WTC11 (cell line): ENCODE measurements around the gene JMJD8. TPM values are rescaled to one million over a fixed set of nuclear protein-coding genes. Genes with fewer than 3 reads are reported as not detected.
A peak's percentile ranks its signal among the peaks of the same experiment; 100 is the strongest.

Source experiments
- ATAC-seq: fragments of 200-7000 bp; cut with Tn5 transposase; 2 replicates; pipeline ENCODE4 v1.10.0; 2021; ENCODE audit warnings: mild to moderate bottlenecking, moderate library complexity
- CTCF ChIA-PET: fragments of 300-600 bp; sonication (Branson Sonifier 250); formaldehyde crosslinking; loops from one replicate; lab custom pipeline; 2021; ENCODE audit warnings: antibody characterized with exemption; lab: Charles Lee
- POLR2A ChIA-PET: fragments of 350-600 bp; sonication (Branson Sonifier 250); formaldehyde crosslinking; loops from one replicate; lab custom pipeline; 2021; ENCODE audit warnings: antibody characterized with exemption; lab: Charles Lee
- DNase-seq: peaks from one replicate; pipeline ENCODE4 v3.0.0; 2021; ENCODE audit warnings: low spot score
- H3K27ac Mint-ChIP-seq: 2 replicates; pipeline ENCODE4 v1.8.0; 2021; ENCODE audit warnings: mixed read lengths
- H3K27me3 Mint-ChIP-seq: 2 replicates; pipeline ENCODE4 v1.8.0; 2021; ENCODE audit warnings: low read depth, mild to moderate bottlenecking, moderate library complexity, mixed read lengths
- H3K36me3 Mint-ChIP-seq: 2 replicates; pipeline ENCODE4 v1.8.0; 2021; ENCODE audit warnings: mixed read lengths
- H3K4me1 Mint-ChIP-seq: 2 replicates; pipeline ENCODE4 v1.8.0; 2022; ENCODE audit warnings: mixed read lengths
- H3K4me3 Mint-ChIP-seq: 2 replicates; pipeline ENCODE4 v1.8.0; 2021; ENCODE audit warnings: mild to moderate bottlenecking, moderate library complexity, mixed read lengths
- H3K9me3 Mint-ChIP-seq: 2 replicates; pipeline ENCODE4 v1.8.0; 2021; ENCODE audit warnings: mixed read lengths
- ELF4 ChIP-seq: sonication (generic); formaldehyde crosslinking; IDR thresholded peaks from 2 replicates; pipeline ENCODE4 v1.8.1; 2022; ENCODE audit warnings: low read depth, mild to moderate bottlenecking, moderate library complexity, missing genetic modification reagents
- ERG ChIP-seq: fragments of 250-450 bp; sonication (Bioruptor Pico); IDR thresholded peaks from 2 replicates; pipeline ENCODE4 v1.8.0; 2021; ENCODE audit warnings: mild to moderate bottlenecking
- FOXJ3 ChIP-seq: sonication (generic); formaldehyde crosslinking; IDR thresholded peaks from 2 replicates; pipeline ENCODE4 v1.9.0; 2021; ENCODE audit warnings: missing genetic modification reagents, mild to moderate bottlenecking, borderline replicate concordance
- GRHL2 ChIP-seq: fragments of 250-450 bp; sonication (Bioruptor Pico); IDR thresholded peaks from 2 replicates; pipeline ENCODE4 v1.8.0; 2022; ENCODE audit warnings: mild to moderate bottlenecking, moderate library complexity; ENCODE audit not compliant: insufficient replicate concordance, severe bottlenecking
- MLX ChIP-seq: sonication (generic); formaldehyde crosslinking; IDR thresholded peaks from 2 replicates; pipeline ENCODE4 v1.8.1; 2023; ENCODE audit warnings: mild to moderate bottlenecking, missing genetic modification reagents, moderate library complexity
- NFATC4 ChIP-seq: fragments of 250-450 bp; sonication (Bioruptor Pico); IDR thresholded peaks from 2 replicates; pipeline ENCODE4 v1.9.0; 2021; ENCODE audit warnings: mild to moderate bottlenecking
- NFE2L1 ChIP-seq: sonication (generic); formaldehyde crosslinking; IDR thresholded peaks from 2 replicates; pipeline ENCODE4 v1.8.1; 2023; ENCODE audit warnings: missing genetic modification reagents
- NFYB ChIP-seq: sonication (generic); formaldehyde crosslinking; conservative IDR thresholded peaks from 2 replicates; pipeline ENCODE4 v1.8.0; 2022; ENCODE audit warnings: low read depth, missing genetic modification reagents
- NR1H2 ChIP-seq: sonication (generic); formaldehyde crosslinking; IDR thresholded peaks from 2 replicates; pipeline ENCODE4 v1.9.0; 2021; ENCODE audit warnings: mild to moderate bottlenecking, moderate library complexity, missing genetic modification reagents
- NR2C2 ChIP-seq: sonication (generic); formaldehyde crosslinking; IDR thresholded peaks from 2 replicates; pipeline ENCODE4 v1.8.0; 2022; ENCODE audit warnings: mild to moderate bottlenecking, missing genetic modification reagents
- OVOL2 ChIP-seq: fragments of 250-450 bp; sonication (Bioruptor Pico); IDR thresholded peaks from 2 replicates; pipeline ENCODE4 v1.9.0; 2021; ENCODE audit warnings: mild to moderate bottlenecking, borderline replicate concordance
- PRRX2 ChIP-seq: fragments of 250-450 bp; sonication (Bioruptor Pico); IDR thresholded peaks from 2 replicates; pipeline ENCODE4 v1.8.0; 2021; ENCODE audit warnings: mild to moderate bottlenecking
- RELA ChIP-seq: sonication (generic); formaldehyde crosslinking; IDR thresholded peaks from 2 replicates; pipeline ENCODE4 v1.8.1; 2022; ENCODE audit warnings: missing genetic modification reagents, mild to moderate bottlenecking, borderline replicate concordance
- SOX15 ChIP-seq: fragments of 250-450 bp; sonication (Bioruptor Pico); IDR thresholded peaks from 2 replicates; pipeline ENCODE4 v1.9.0; 2021; ENCODE audit warnings: mild to moderate bottlenecking
- STAT6 ChIP-seq: sonication (generic); formaldehyde crosslinking; conservative IDR thresholded peaks from 2 replicates; pipeline ENCODE4 v1.8.1; 2023; ENCODE audit warnings: mild to moderate bottlenecking, low read depth, missing genetic modification reagents, moderate library complexity
- TCF7 ChIP-seq: sonication (generic); formaldehyde crosslinking; IDR thresholded peaks from 2 replicates; pipeline ENCODE4 v1.8.0; 2022; ENCODE audit warnings: mild to moderate bottlenecking, low read depth, missing genetic modification reagents, moderate library complexity
- USF1 ChIP-seq: sonication (generic); formaldehyde crosslinking; IDR thresholded peaks from 2 replicates; pipeline ENCODE4 v1.8.0; 2022; ENCODE audit warnings: mild to moderate bottlenecking, missing genetic modification reagents
- USF2 ChIP-seq: sonication (generic); formaldehyde crosslinking; IDR thresholded peaks from 2 replicates; pipeline ENCODE4 v1.8.1; 2023; ENCODE audit warnings: mild to moderate bottlenecking, missing genetic modification reagents, moderate library complexity
- ZBTB43 ChIP-seq: sonication (generic); formaldehyde crosslinking; IDR thresholded peaks from 2 replicates; pipeline ENCODE4 v1.8.1; 2023; ENCODE audit warnings: mild to moderate bottlenecking, missing genetic modification reagents
- ZNF423 ChIP-seq: fragments of 250-450 bp; sonication (Bioruptor Pico); IDR thresholded peaks from 2 replicates; pipeline ENCODE4 v2.1.2; 2022; ENCODE audit warnings: mild to moderate bottlenecking, moderate library complexity
- ZNF512 ChIP-seq: sonication (generic); formaldehyde crosslinking; IDR thresholded peaks from 2 replicates; pipeline ENCODE4 v1.8.1; 2022; ENCODE audit warnings: missing genetic modification reagents, borderline replicate concordance
- total RNA-seq: library from RNA; stranded (reverse); gene quantifications from 3 replicates; pipeline ENCODE4 v1.2.3, GENCODE V29; 2021

The JMJD8 gene
- total RNA-seq, 1 experiment from 2014 or later = 61.2 TPM

GRCh38 chr16:647173-647902, 36.8 kb downstream of the JMJD8 start:
- TF ChIP-seq NFATC4 (CRISPR knock-in tag) (0 out of 2 replicates have a peak, but pooled peaks have one; percentile 15), PRRX2 (no peak), MLX (0 out of 2 replicates have a peak, but pooled peaks have one; percentile 18), USF1 (CRISPR knock-in tag) (no peak)
- POLR2A ChIA-PET = interaction anchor here (0.5 to 2.3 kb wide), 3 partner anchors 9 to 265 kb away, joined by 4 to 7 read pairs (median 7); partner anchors contain the start of gene METTL26
- CTCF ChIA-PET = interaction anchor here (0.6 to 6.4 kb wide), 31 partner anchors 10 to 277 kb away, joined by 3 to 54 read pairs (median 5); partner anchors contain the start of genes ANTKMT, CIAO3, DECR2 and METTL26
- Mint-ChIP-seq H3K4me1 (peaks cover 10% of the 10 kb centered on the region; the same call in 1 of the 2 replicates), H3K27ac (no peak overlapping the region), H3K27me3 (no peaks in the 10 kb centered on the region), H3K4me3 (no peak overlapping the region), H3K9me3 (no peaks in the 10 kb centered on the region), H3K36me3 (no peaks in the 10 kb centered on the region)
- DNase-seq = no peak
- no peak for ATAC-seq

GRCh38 chr16:646679-647172, 37.4 kb downstream of the JMJD8 start:
- Mint-ChIP-seq H3K27me3 (no peaks in the 10 kb centered on the region), H3K4me3 (no peak overlapping the region), H3K4me1 (peaks cover 10% of the 10 kb centered on the region; the same call in 1 of the 2 replicates), H3K27ac (no peak overlapping the region), H3K9me3 (no peaks in the 10 kb centered on the region), H3K36me3 (no peaks in the 10 kb centered on the region)
- ChIA-PET CTCF (interaction anchor here (1.8 to 6.4 kb wide), 4 partner anchors 9 to 94 kb away, joined by 4 to 54 read pairs (median 21); partner anchors contain the start of genes CIAO3 and METTL26), POLR2A (interaction anchor here (2.3 kb wide), 1 partner anchor 10 kb away, joined by 7 read pairs; the partner anchor contains the start of gene METTL26)
- DNase-seq (no peak), ATAC-seq (no peak)
- TF ChIP-seq ZNF512 (CRISPR knock-in tag) (no peak), ZBTB43 (no peak), NR1H2 (no peak), FOXJ3 (CRISPR knock-in tag) (no peak), USF2 (no peak), ERG (CRISPR knock-in tag) (no peak), ELF4 (no peak), NR2C2 (CRISPR knock-in tag) (no peak), GRHL2 (no peak), SOX15 (CRISPR knock-in tag) (no peak), TCF7 (CRISPR knock-in tag) (no peak), RELA (no peak), OVOL2 (CRISPR knock-in tag) (no peak), ZNF423 (CRISPR knock-in tag) (no peak), NFE2L1 (CRISPR knock-in tag) (no peak), STAT6 (CRISPR knock-in tag) (no peak), NFYB (CRISPR knock-in tag) (no peak)
